Right lobe of liver (tissue), 4 donors: Measurements from ENCODE around the gene MACO1.

Experiments used
- CTCF ChIP-seq, 4 donors: fragments of 200-600 bp in 3 of 4; fragments of 450-650 bp in 1 of 4; IDR thresholded peaks; one replicate each; pipeline versions ENCODE4 v1.5.1 to v1.8.0; 2016 to 2022; ENCODE audit warnings: antibody characterized with exemption in 4 of 4, mild to moderate bottlenecking in 2 of 4
- POLR2A ChIP-seq: fragments of 450-650 bp; IDR thresholded peaks from one replicate; pipeline ENCODE4 v1.6.1; 2017; ENCODE audit warnings: antibody characterized with exemption, mild to moderate bottlenecking
- donor health status: DM: no; HTN: no; CAD: no.
- donor health status: DM: no; HTN: no; CAD: no.
- donor health status: DM: no; HTN: yes; CAD: no.

- TF ChIP-seq CTCF (IDR thresholded peaks at IDR 0.05) (no peak), POLR2A (no peak)
Observed at GRCh38 chr1:25433389-25434186, 2.9 kb downstream of the MACO1 start.
